Loucy (cell line): ENCODE results near the gene KRTAP5-8.
"Not testable (repeated sequence)": the region's sequence is repeated elsewhere in the genome, so short reads cannot be mapped to it uniquely, and the experiment has no call there.

ENCODE experiments used
- H2AFZ ChIP-seq: fragments of 200-600 bp; sonication (generic); 2 replicates; pipeline ENCODE4 v1.6.0; 2016; ENCODE audit warnings: antibody characterized with exemption, mild to moderate bottlenecking, low read length, moderate library complexity
- H3F3A ChIP-seq: fragments of 200-600 bp; 2 replicates; pipeline ENCODE4 v1.6.0; 2016; ENCODE audit warnings: antibody characterized with exemption, low read depth, mild to moderate bottlenecking
- H3K27me3 ChIP-seq: fragments of 200-600 bp; sonication (generic); 2 replicates; pipeline ENCODE4 v1.6.1; 2014; ENCODE audit warnings: low read length, mild to moderate bottlenecking; ENCODE audit not compliant: insufficient read depth, poor library complexity, severe bottlenecking
- H3K36me3 ChIP-seq: fragments of 200-600 bp; sonication (generic); 2 replicates; pipeline ENCODE4 v1.6.1; 2016; ENCODE audit warnings: low read length; ENCODE audit not compliant: insufficient read depth
- H3K4me1 ChIP-seq: fragments of 200-600 bp; sonication (generic); 2 replicates; pipeline ENCODE4 v1.5.1; 2014; ENCODE audit warnings: low read length, mild to moderate bottlenecking; ENCODE audit not compliant: insufficient read depth, poor library complexity, severe bottlenecking
- H3K4me2 ChIP-seq: fragments of 200-600 bp; sonication (generic); 2 replicates; pipeline ENCODE4 v1.6.0; 2014; ENCODE audit warnings: antibody characterized with exemption, low read length, low read depth, mild to moderate bottlenecking; ENCODE audit not compliant: poor library complexity, severe bottlenecking
- H3K4me3 ChIP-seq: fragments of 200-600 bp; sonication (generic); 2 replicates; pipeline ENCODE4 v1.5.1; 2014; ENCODE audit warnings: low read length, mild to moderate bottlenecking, mixed read lengths; ENCODE audit not compliant: poor library complexity, severe bottlenecking
- H3K79me2 ChIP-seq: fragments of 200-600 bp; sonication (generic); 2 replicates; pipeline ENCODE4 v1.6.1; 2014; ENCODE audit warnings: low read length; ENCODE audit not compliant: insufficient read depth
- H3K9ac ChIP-seq: fragments of 200-600 bp; sonication (generic); 2 replicates; pipeline ENCODE4 v1.6.0; 2014; ENCODE audit warnings: mild to moderate bottlenecking, low read depth, low read length, moderate library complexity; ENCODE audit not compliant: poor library complexity, severe bottlenecking
- H3K9me2 ChIP-seq: fragments of 200-600 bp; sonication (generic); replicated peaks from 2 replicates; pipeline ENCODE4 v1.6.1; 2016; ENCODE audit warnings: low read depth, low read length, mixed read lengths
- H3K9me3 ChIP-seq: fragments of 200-600 bp; sonication (generic); 2 replicates; pipeline ENCODE4 v1.6.1; 2014; ENCODE audit warnings: mild to moderate bottlenecking, antibody characterized with exemption, low read length, low read depth; ENCODE audit not compliant: insufficient read depth
- H4K20me1 ChIP-seq: fragments of 200-600 bp; sonication (generic); 2 replicates; pipeline ENCODE4 v1.6.0; 2014; ENCODE audit warnings: antibody characterized with exemption, low read length, mild to moderate bottlenecking; ENCODE audit not compliant: insufficient read depth, poor library complexity, severe bottlenecking
- CTCF ChIP-seq: fragments of 200-600 bp; sonication (generic); conservative IDR thresholded peaks from 2 replicates; pipeline ENCODE4 v1.5.1; 2014; ENCODE audit warnings: mild to moderate bottlenecking, antibody characterized with exemption, low read length
- EZH2phosphoT487 ChIP-seq: fragments of 200-600 bp; IDR thresholded peaks from 2 replicates; pipeline ENCODE4 v1.6.1; 2018; ENCODE audit warnings: antibody characterized with exemption, mild to moderate bottlenecking, moderate library complexity, borderline replicate concordance

The KRTAP5-8 gene

GRCh38 chr11:71568704-71569349 is 31.0 kb downstream of the KRTAP5-8 start:
- H3F3A ChIP-seq: no peaks in the 10 kb centered on the region
- no peaks in the 10 kb centered on the region for H3K36me3 ChIP-seq
- no peaks in the 10 kb centered on the region for H3K27me3 ChIP-seq
- H3K9me3 ChIP-seq: no peaks in the 10 kb centered on the region
- H3K9ac ChIP-seq: no peak overlapping the region
- H3K4me1 ChIP-seq: no peaks in the 10 kb centered on the region
- TF ChIP-seq CTCF: no peak
- no peak for TF ChIP-seq EZH2phosphoT487
- H3K79me2 ChIP-seq: no peaks in the 10 kb centered on the region
- no peak overlapping the region for H3K4me2 ChIP-seq
- H4K20me1 ChIP-seq: no peaks in the 10 kb centered on the region
- no peak overlapping the region for H3K4me3 ChIP-seq
- no peaks in the 10 kb centered on the region for H3K9me2 ChIP-seq
- H2AFZ ChIP-seq: no peak overlapping the region

- H2AFZ ChIP-seq, H4K20me1 ChIP-seq, H3K4me3 ChIP-seq, H3F3A ChIP-seq, H3K9ac ChIP-seq, H3K4me1 ChIP-seq, H3K4me2 ChIP-seq, H3K79me2 ChIP-seq, H3K9me3 ChIP-seq, H3K36me3 ChIP-seq, H3K27me3 ChIP-seq, H3K9me2 ChIP-seq: not testable (repeated sequence)
These were observed 33.5 kb downstream of the KRTAP5-8 start for GRCh38 chr11:71571101-71571850.

GRCh38 chr11:71572811-71573210 is 35.0 kb downstream of the KRTAP5-8 start:
- Histone ChIP-seq H3K27me3 (no peaks in the 10 kb centered on the region), H3K36me3 (no peaks in the 10 kb centered on the region), H4K20me1 (no peaks in the 10 kb centered on the region), H3K79me2 (no peaks in the 10 kb centered on the region), H2AFZ (no peak overlapping the region), H3K9me2 (no peaks in the 10 kb centered on the region), H3F3A (no peaks in the 10 kb centered on the region), H3K9me3 (no peaks in the 10 kb centered on the region), H3K9ac (no peak overlapping the region), H3K4me1 (no peaks in the 10 kb centered on the region), H3K4me2 (no peak overlapping the region), H3K4me3 (no peak overlapping the region)
- TF ChIP-seq CTCF (no peak), EZH2phosphoT487 (no peak)
